K562 (cell line): ENCODE results near the gene NFATC4.

Source experiments
- BRF2 ChIP-seq: IDR thresholded peaks from 3 replicates; pipeline ENCODE4 v1.6.1; 2011; ENCODE audit warnings: borderline replicate concordance, mild to moderate bottlenecking; ENCODE audit not compliant: insufficient read length, insufficient read depth
- MYC ChIP-seq, 2 experiments: fragments of 250-450 bp in 1 of 2; sonication (Bioruptor Pico) in 1 of 2; IDR thresholded peaks; 2 replicates each; pipeline versions ENCODE4 v1.5.1 to v1.6.1; 2012 to 2021; ENCODE audit warnings: low read depth in 2 of 2, borderline replicate concordance in 1 of 2, improper control_type of control experiment in 1 of 2, low read length in 1 of 2, mild to moderate bottlenecking in 1 of 2, moderate library complexity in 1 of 2
- SMC3 ChIP-seq: conservative IDR thresholded peaks from 2 replicates; pipeline ENCODE4 v1.6.1; 2011; ENCODE audit warnings: low read depth, low read length, improper control_type of control experiment; ENCODE audit not compliant: insufficient read depth
- USF2 ChIP-seq: sonication (generic); formaldehyde crosslinking; IDR thresholded peaks from 2 replicates; pipeline ENCODE4 v1.5.0; 2020; ENCODE audit warnings: missing genetic modification reagents
- ZNF263 ChIP-seq: sonication (generic); formaldehyde crosslinking; IDR thresholded peaks from 2 replicates; pipeline ENCODE4 v1.8.0; 2022; ENCODE audit warnings: mild to moderate bottlenecking, missing genetic modification reagents, borderline replicate concordance
- ZNF77 ChIP-seq: fragments of 250-450 bp; sonication (Bioruptor Pico); IDR thresholded peaks from 2 replicates; pipeline ENCODE4 v1.5.0; 2020

- TF ChIP-seq MYC (IDR thresholded peaks at IDR 0.05; ENCODE audit: low read depth, low read length) (no peak), MYC (CRISPR knock-in tag; IDR thresholded peaks at IDR 0.05; ENCODE audit: borderline replicate concordance, low read depth) (no peak), SMC3 (no peak), ZNF263 (no peak), USF2 (CRISPR knock-in tag) (no peak), BRF2 (no peak), ZNF77 (CRISPR knock-in tag) (no peak)
Measured at GRCh38 chr14:24325963-24326362, 42.0 kb upstream of the NFATC4 start.
